Measurements from ENCODE around the gene KIAA0232. TPM values are rescaled to one million over a fixed set of nuclear protein-coding genes. Genes with fewer than 3 reads are reported as not detected.

The KIAA0232 gene
- total RNA-seq, 4 donors from 2014 or later = 19.2 to 52.1 (median 24.6) TPM

DNA sequence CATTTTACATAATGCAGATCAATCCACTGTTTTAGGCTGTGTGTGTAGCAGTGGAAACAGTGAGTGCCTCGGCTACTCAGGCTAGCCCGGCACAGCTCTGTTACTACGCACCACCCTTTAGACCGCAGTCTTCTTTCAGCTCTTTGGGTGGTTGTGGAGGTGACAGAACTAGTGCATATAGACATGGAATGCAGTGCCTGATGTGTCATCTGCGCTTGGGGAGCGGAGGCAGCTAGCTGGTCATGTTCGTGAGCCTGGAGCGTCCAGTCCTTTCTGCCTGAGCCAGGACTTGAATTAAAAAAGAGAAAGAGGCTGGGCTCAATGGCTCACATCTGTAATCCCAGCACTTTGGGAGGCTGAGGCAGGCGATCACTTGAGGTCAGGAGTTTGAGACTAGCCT is 131.9 kb downstream of the KIAA0232 start:
- DNase-seq (ENCODE audit: low spot score in 2 of 2) = no peak
- 83 to 94% methylated on average over 9 of the region's 9 CpGs for WGBS, 2 donors
- intact Hi-C loops (cut with DNase I; ENCODE audit: low total_unique reads) = no loop called here
- H3K4me3 ChIP-seq (ENCODE audit: low read depth, poor library complexity, severe bottlenecking) = no peak overlapping the region
- TF ChIP-seq POLR2A (IDR thresholded peaks at IDR 0.05) = no peak
- TF ChIP-seq, protein P1, sequence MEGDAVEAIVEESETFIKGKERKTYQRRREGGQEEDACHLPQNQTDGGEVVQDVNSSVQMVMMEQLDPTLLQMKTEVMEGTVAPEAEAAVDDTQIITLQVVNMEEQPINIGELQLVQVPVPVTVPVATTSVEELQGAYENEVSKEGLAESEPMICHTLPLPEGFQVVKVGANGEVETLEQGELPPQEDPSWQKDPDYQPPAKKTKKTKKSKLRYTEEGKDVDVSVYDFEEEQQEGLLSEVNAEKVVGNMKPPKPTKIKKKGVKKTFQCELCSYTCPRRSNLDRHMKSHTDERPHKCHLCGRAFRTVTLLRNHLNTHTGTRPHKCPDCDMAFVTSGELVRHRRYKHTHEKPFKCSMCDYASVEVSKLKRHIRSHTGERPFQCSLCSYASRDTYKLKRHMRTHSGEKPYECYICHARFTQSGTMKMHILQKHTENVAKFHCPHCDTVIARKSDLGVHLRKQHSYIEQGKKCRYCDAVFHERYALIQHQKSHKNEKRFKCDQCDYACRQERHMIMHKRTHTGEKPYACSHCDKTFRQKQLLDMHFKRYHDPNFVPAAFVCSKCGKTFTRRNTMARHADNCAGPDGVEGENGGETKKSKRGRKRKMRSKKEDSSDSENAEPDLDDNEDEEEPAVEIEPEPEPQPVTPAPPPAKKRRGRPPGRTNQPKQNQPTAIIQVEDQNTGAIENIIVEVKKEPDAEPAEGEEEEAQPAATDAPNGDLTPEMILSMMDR (IDR thresholded peaks at IDR 0.05) = no peak

DNA sequence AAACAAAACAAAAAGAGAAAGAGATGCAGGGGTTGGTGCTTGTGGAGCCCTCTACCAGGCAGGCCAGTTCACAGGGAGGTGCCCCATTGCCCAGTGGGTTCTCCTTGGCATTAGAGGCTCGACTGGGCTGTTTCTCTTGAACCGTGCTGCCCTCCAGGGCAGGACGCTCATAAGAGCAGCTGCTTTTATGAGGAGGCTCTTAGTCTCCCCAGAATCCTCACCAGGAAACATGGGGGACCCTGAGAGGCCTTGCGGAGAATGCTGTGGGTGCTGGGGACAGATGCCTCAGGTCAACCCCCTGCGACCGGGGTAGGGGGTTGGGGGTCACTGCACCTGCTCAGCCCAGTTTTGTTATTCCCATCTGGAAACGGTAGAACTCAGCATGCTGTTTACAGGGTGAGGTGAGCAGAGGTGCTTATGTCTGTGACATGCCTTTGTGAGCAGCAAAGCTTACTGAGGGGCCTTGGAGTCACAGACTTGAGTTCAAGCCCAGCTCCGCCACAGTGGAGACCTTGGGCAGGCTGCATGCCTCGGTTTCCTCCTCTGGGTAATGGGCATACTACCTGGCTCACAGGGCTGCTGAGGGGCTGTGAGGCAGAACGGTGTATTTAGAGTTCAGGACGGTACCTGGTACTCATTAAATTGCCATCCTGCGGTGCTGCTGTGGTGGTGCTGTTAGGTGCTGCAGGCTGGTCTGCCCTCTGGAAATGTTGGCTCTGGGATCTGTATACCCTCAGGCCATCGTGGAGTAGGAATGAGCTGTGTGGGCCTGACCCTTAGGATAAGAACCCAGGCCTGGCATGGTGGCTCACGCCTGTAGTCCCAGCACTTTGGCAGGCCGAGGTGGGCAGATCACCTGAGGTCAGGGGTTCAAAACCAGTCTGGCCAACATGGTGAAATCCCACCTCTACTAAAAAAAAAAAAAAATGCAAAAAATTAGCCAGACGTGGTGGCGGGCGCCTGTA is 132.8 kb downstream of the KIAA0232 start:
- WGBS, 2 donors = 89 to 90% methylated on average over 17 to 18 of the region's 18 CpGs
- H3K4me3 ChIP-seq (ENCODE audit: low read depth, poor library complexity, severe bottlenecking) = no peak overlapping the region
- intact Hi-C loops (cut with DNase I; ENCODE audit: low total_unique reads) = no loop called here
- peak in 1 of 2 donors; percentile 40 for DNase-seq (ENCODE audit: low spot score in 2 of 2)
- TF ChIP-seq POLR2A (IDR thresholded peaks at IDR 0.05) = no peak
- TF ChIP-seq, protein P1 (IDR thresholded peaks at IDR 0.05) = no peak

DNA sequence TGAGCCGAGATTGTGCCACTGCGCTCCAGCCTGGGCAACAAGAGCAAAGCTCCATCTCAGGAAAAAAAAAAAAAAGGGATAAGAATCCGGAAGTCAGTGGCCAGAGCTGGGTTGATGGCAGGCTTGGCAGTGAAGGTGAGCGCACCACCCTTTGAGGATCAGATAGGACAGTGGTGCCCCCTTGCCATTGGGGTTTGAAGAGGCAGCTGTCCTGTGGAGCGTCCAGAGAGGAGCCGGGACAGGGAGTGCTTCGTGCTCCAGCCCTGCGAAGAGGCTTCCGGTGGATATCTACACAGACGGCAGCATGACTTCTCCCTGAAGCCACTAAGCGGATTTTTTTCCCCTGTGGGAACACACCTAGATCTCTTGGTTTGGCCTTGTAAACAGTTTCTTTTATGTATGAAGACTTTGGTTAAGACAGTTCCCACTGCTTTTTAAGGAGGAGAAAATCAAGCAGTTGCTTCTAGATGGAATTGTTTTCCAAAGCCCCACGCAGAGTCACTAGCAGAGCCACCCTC is 133.6 kb downstream of the KIAA0232 start:
- TF ChIP-seq POLR2A (IDR thresholded peaks at IDR 0.05) = no peak
- TF ChIP-seq, protein P1 (IDR thresholded peaks at IDR 0.05) = no peak
- DNase-seq (ENCODE audit: low spot score in 2 of 2) = no peak
- no peak overlapping the region for H3K4me3 ChIP-seq (ENCODE audit: low read depth, poor library complexity, severe bottlenecking)
- 83 to 87% methylated on average over 12 of the region's 12 CpGs for WGBS, 2 donors
- intact Hi-C loops (cut with DNase I; ENCODE audit: low total_unique reads) = no loop called here

DNA sequence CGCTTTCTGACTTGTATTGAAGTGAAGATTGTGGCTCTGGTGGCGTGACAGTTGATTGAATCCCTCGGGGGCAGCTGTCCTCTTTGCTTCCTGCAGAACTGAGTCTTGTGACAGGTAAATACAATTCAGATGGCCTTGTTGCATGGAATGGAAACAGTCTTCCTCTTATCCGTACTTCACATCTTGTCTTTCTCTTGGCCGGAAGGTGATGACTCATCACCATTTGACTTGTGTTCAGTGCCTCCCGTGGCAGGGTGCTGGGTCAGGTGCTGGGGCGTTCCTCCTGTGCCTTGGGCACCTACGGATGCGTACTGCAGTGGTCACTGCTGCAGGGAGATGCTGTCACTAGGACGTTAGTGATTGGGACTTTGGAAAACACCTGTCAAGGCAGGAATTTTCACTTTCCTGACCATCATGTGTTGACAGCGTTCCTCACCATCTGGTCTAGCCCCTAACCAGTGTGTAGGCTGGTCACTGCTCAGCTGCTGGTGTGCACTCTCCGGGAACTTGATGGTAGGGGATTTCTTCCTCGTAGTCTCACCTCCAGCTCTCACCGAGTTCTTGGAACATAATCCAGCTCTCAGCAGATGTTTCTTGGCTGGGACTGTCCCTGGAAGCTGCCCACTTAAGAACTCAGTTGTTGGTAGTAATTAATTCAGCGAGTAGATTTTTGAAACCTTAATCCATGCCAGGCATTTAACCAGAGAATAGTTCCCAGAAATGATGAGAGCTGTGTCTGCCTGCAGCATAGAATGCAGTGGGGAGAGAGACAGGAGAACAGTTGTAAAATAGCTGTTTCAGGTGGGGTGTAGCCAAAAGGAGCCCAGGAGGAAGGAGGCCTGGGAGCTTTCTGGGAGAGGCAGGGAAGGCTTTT is 134.3 kb downstream of the KIAA0232 start:
- WGBS, 2 donors = 33 to 36% methylated on average over 15 of the region's 15 CpGs
- intact Hi-C loops (cut with DNase I; ENCODE audit: low total_unique reads) = no loop called here
- no peak overlapping the region for H3K4me3 ChIP-seq (ENCODE audit: low read depth, poor library complexity, severe bottlenecking)
- peak; percentile 77 to 93 for DNase-seq (ENCODE audit: low spot score in 2 of 2)
- TF ChIP-seq, protein P1 (IDR thresholded peaks at IDR 0.05) = no peak
- no peak for TF ChIP-seq POLR2A (IDR thresholded peaks at IDR 0.05)

DNA sequence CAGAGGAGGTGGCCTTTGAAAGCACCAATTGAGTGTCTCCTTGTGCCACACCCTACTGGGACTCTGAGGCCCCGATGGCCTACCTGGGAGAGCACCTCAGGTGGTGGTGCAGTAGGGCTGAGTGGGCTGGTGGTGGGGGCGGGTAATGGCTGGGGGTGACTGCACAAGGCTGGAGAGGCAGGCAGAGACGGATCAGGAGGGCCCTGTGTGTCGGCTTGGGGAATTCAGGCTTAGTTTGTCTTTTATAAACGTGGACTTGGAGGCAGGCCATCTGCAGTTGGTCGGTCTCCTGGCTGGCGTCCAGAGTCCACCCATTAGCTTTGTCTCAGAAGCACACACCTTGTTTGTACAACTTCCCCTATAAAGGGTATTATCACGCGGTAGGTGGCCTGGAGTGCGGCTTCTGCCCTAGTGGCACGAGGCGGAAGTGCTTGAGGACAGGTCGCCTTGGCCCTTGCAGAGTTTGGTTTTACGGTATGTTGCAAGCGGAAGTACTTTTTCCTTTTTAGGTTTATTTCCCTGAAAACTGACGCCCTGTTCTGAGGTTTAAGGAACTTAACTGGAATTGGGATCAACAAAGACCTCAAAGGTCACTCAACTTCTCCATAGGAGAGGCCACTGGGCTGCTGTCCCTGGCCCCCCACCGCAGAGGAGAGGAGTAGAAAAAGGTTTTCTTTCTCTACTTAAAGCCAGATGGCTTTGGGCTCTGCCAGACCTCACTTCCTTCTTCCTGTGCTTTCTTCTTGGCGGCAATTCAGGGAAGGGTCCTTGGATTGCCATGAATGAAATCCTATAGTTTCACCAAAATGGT is 135.1 kb downstream of the KIAA0232 start:
- DNase-seq (ENCODE audit: low spot score in 2 of 2) = peak; percentile 76 to 92
- 52 to 54% methylated on average over 18 of the region's 18 CpGs for WGBS, 2 donors
- no peak overlapping the region for H3K4me3 ChIP-seq (ENCODE audit: low read depth, poor library complexity, severe bottlenecking)
- intact Hi-C loops (cut with DNase I; ENCODE audit: low total_unique reads) = no loop called here
- TF ChIP-seq POLR2A (IDR thresholded peaks at IDR 0.05) = no peak
- TF ChIP-seq, protein P1 (IDR thresholded peaks at IDR 0.05) = no peak
